ENCODE results near the gene NADSYN1. TPM values are rescaled to one million over a fixed set of nuclear protein-coding genes. Genes with fewer than 3 reads are reported as not detected.

Gene NADSYN1
- total RNA-seq, 1 donor from 2014 or later, result 68.9 TPM

DNA sequence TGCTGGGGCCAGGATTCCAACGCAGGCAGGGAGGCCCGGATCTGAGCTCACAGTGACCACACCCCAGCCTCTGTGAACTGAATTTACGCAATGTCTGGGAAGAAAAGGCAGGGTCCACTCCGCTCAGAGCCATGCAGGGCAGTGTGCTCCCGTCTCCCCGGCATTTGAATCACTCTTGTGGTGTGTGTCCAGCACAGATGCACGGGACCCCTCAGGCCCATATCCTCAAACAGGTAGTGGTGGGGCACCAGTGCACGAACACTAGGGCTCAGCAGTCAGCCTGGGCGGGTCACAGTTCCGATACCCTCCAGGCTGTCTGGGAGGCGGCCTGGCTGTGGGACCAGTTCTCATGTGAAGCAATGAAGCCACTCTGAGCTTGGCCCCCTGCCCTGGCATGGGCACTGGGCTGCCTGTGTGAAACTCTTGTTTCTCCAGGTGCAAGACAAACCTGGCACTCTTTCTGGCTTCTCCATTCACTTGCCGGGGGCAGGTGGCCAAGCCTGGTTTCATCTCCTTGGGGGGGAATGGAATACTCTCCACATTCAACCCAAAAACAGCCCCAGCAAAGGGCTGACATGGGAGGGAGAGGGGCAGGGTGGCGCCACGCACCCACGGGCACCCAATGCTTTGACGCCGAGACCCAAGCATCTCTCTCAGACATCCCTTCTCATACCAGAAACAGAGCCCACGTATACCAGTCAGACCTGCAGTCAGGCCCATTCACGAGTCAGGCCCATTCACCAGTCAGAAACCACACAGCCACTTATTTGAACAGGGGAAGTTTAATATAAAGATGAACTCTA is 19.2 kb upstream of the NADSYN1 start:
- no peak for DNase-seq (ENCODE audit: low read depth)

- DNase-seq (ENCODE audit: low read depth), result no peak
Measured at GRCh38 chr11:71434576-71435130, 18.4 kb upstream of the NADSYN1 start.

- DNase-seq (ENCODE audit: low read depth), result no peak
Measured at GRCh38 chr11:71435278-71435951, 17.6 kb upstream of the NADSYN1 start.

DNA sequence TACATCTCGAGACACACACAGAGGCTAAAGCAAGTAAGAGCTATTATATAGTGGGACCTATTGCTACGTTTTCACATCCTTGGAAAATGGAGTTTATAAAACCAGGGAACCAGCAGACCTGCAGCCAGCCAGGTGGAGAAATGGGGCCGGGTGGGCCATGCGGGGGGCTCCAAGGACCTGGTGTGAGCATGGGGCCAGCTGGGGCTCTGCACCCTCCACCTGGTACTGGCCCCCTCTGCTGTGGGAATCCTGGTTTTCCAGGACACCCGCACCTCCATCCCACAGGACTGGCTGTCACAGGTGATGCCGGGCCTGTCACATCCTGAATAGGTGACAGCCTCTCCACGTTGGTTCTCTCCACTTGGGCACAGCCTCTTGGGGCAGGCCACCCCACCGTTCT is 16.1 kb upstream of the NADSYN1 start:
- no peak for DNase-seq (ENCODE audit: low read depth)

GRCh38 chr11:71437399-71437798 is 15.6 kb upstream of the NADSYN1 start:
- DNase-seq (ENCODE audit: low read depth), result no peak

DNA sequence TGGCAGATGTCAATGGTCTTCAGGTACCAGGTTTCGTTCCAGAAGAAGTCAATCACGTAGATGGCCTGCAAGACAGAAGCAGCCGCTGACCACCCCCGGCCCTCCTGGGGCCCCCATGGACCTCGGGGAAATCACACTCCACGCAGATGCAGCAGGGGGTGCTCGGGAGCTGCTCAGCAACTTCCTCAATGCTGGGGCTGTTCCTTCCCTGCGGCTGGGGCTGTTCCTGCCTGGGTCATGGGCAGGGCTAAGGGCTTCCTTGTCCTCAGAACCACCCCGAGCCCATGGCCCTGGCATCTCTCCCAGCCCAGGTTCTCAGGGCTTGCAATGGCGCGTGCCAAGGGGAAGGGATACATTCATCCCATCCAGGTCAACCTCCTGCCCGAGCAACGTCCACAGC is 15.1 kb upstream of the NADSYN1 start:
- no peak for DNase-seq (ENCODE audit: low read depth)

DNA sequence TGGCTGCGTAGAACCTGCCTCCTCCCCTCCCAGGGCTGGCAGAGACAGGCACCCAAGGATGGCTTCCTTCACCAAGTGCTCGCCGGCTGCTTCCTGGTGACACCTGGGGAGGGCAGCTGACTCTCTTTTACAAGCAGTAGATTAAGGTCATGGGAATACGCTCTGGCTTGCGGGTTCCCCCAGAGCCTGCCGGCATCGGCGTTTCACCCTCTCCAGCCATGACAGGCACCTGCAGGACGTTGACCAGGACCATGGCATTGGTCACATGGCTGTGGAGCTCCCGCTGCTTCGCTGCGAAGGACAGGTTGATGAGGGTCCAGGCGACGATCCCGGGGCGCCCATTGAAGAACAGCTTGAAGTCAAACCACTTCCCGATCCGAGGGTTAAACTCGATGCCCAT is 14.4 kb upstream of the NADSYN1 start:
- no peak for DNase-seq (ENCODE audit: low read depth)

GRCh38 chr11:71440021-71440755 is 12.8 kb upstream of the NADSYN1 start:
- DNase-seq (ENCODE audit: low read depth), result no peak

- no peak for DNase-seq (ENCODE audit: low read depth)
Measured at GRCh38 chr11:71441251-71441650, 11.8 kb upstream of the NADSYN1 start.

DNA sequence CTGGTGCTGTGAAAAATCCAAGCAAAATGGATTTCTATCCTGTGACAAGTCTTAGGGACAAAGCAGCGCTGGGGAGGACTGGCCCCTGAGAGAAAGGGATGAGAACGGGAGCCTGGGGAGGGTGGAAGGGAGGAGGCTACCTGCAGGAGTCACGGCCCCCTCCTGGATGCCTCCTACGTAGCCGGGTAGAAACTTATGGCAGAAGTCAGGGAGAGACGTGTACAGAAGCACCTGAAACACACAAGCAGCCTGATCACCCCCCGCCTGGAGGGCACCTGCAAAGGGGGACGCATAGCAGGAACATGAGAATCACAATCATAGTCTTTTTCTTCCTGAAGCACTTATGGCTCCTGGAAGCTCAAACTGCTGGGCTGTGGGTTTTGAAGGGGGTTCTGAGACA is 10.9 kb upstream of the NADSYN1 start:
- DNase-seq (ENCODE audit: low read depth), result no peak

DNA sequence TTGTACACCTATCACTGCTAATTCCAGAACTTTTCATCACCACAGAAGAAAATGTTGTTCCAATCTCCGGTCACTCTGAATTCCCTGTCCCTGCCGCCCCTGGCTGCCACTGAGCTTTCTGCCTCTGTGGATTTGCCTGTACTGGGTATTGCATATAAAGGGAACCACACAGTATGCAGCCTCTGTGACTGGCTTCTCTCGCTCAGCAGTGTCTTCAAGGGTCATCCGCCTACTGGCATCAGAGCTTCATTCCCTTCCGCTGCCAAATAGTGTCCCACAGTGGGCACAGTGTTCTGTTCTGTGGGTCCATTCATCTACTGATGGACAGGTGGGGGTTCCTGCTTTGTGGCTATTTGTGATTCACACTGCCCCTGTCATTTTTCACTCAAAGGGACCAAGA is 10.1 kb upstream of the NADSYN1 start:
- no peak for DNase-seq (ENCODE audit: low read depth)

DNA sequence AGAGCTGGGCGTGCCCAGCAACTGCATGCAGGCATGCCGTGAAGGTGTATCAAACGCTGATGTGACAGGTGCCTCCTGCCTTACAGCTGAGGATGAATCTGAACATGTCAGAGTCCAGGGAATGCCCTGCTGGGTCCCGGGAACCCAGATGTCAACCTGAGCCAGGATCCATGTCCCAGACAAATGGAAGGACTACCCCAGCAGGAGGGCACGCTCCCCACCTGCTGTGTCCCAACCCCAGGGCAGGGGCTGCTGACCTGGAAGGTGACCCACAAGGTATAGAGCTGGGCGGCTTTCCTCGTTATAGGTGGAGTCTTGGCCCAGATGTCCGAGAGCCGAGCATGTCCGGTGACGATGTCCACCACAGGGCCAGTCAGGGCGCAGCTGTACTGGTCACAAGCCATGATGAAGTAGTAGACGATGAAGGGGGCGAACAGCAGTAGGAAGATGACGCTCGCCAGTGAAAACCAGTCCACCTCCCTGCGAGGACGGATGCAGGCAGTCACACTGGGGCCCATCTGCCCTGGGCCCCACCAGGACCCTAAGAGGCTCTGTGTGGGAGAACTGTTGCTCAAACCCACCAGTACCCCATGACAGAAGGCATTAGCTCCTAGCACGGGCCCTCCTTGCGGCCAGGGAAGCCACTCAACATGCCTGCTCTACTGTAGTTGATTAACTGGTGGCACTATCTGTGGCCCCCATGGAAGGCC is 9.1 kb upstream of the NADSYN1 start:
- DNase-seq (ENCODE audit: low read depth), result no peak

DNA sequence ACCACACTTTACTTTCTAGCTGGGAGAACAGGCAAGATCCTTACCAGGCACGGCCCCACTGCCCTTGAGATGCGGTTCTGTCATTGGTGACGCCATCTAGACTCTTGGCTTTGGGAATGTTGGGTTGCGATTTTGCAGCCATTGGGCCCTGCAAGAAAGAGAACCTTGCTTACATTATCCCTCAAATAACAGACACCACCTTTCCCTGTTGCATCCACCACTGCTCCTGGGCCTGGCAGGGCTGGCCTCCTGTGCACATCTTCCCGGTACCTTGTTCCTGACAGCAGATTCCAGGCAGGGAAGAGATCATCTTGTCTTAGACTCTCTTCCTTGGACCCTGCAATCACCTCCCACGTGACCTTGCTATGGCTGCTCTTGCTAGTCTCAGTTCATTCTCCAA is 8.2 kb upstream of the NADSYN1 start:
- DNase-seq (ENCODE audit: low read depth), result no peak

- no peak for DNase-seq (ENCODE audit: low read depth)
Measured at GRCh38 chr11:71446150-71446549, 6.9 kb upstream of the NADSYN1 start.

DNA sequence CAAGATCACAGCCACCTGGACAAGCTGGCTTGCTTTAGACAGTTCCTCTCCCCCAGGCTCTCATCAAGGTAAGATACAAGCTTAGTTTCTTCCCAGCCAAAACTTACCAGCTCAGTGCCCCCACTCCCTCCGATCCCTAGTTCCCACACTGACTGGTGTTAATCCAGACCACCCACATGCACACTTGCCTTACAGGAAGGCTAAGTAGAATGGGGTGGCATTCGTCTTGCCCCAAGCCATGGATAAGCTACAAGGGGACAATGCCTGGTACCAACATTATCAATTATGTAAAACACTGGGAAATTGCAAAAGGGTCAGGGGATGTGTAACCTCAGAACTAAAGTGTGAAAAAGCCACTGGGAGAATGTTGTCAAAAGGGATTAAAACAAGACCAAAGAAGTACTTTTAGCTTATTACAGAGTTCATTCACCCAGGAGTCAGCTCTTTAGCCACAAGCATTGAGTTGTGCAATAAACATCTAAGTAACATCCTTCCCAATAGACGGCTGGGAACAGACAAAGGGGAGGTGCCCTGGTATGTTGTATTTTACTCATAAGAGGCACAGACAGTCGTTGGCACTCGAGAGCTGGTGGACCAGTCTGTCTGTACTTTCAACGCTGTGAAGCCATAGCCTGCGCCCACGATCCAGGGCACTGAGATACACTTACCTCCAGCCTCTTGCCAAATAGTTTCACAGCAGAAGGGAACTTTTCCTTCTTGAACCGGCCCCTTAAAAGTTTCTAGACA is 5.9 kb upstream of the NADSYN1 start:
- DNase-seq (ENCODE audit: low read depth), result peak; percentile 89

DNA sequence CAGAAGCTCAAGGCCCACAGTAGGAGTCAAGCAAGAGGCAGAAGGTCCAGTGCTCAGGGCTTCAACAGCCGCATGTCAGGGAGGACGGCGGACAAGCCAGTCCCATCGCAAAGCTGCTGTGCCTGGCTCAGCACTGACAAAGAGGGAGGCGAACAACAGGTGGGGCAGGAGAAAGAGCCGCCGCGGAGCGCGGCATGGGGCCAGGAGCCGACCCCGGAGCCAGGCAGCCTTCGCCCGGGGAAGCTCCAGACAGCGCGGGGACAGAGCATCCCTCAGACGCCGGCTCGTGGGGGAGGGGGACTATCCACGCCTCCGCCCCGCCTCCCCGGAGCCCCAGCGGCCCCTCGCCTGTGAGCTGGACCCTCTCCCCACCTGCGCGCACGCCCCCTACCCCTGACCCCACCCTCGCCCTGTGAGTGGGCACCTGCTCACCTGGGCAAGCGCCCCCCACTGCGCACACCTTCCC is 5.2 kb upstream of the NADSYN1 start:
- no peak for DNase-seq (ENCODE audit: low read depth)

- DNase-seq (ENCODE audit: low read depth), result peak; percentile 83
Measured at GRCh38 chr11:71448257-71449171, 4.5 kb upstream of the NADSYN1 start, which contains the start of gene DHCR7. Gene DHCR7, minus strand, starts transcription at chr11:71448393. Its CDS starts 3,441 bp downstream, at chr11:71444952.

GRCh38 chr11:71449596-71449995 is 3.4 kb upstream of the NADSYN1 start:
- DNase-seq (ENCODE audit: low read depth), result no peak

DNA sequence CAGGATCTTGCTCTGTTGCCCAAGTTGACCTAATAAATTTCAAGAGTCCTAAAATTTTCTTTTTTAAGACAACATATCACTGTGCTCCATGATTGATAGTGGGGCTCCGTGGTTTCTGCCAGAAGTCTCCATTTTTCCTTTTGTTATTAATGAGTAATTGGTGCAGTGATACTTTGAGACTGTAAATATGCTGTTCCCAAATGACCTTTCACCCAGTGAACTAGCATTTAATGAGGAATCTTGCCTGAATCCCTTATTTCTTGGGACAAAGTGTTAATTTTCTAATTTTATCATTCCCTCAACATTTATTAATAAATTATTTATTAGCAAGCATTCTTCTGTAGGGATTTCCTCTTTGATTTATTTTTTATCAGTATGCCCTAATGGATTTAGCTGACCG is 2.5 kb upstream of the NADSYN1 start:
- DNase-seq (ENCODE audit: low read depth), result no peak

GRCh38 chr11:71450939-71451338 is 2.1 kb upstream of the NADSYN1 start:
- DNase-seq (ENCODE audit: low read depth), result no peak
